OCI-LY7 (cell line): Measurements from ENCODE around the gene ATP8B1. TPM values are rescaled to one million over a fixed set of nuclear protein-coding genes. Genes with fewer than 3 reads are reported as not detected.

Source experiments
- BruUV-seq: library from RNA; stranded (reverse); fragments of 400-500 nt; replicated peaks from 2 replicates; lab custom pipeline; 2021; lab: Mats Ljungman, UMichigan
- CTCF ChIA-PET: fragments of 300-600 bp; sonication (Branson Sonifier 250); formaldehyde crosslinking; loops from one replicate; lab custom pipeline; 2022; ENCODE audit warnings: antibody characterized with exemption; ENCODE audit not compliant: unreplicated experiment; lab: Charles Lee
- POLR2A ChIA-PET: fragments of 300-600 bp; sonication (Branson Sonifier 250); formaldehyde crosslinking; loops from one replicate; lab custom pipeline; 2022; ENCODE audit warnings: antibody characterized with exemption; lab: Charles Lee
- DNase-seq: peaks from one replicate; pipeline ENCODE4 v3.0.0-alpha.2; 2015; ENCODE audit warnings: low spot score
- H2AFZ ChIP-seq: fragments of 200-600 bp; sonication (generic), shearing (Covaris generic); 2 replicates; pipeline ENCODE4 v1.6.1; 2014; ENCODE audit warnings: mild to moderate bottlenecking, antibody characterized with exemption, low read length, moderate library complexity
- H3K27ac ChIP-seq: fragments of 200-600 bp; sonication (generic); 2 replicates; pipeline ENCODE4 v1.5.1; 2014; ENCODE audit warnings: mixed run types, low read depth, mild to moderate bottlenecking, moderate library complexity, low read length, inconsistent platforms; ENCODE audit not compliant: poor library complexity, severe bottlenecking
- H3K36me3 ChIP-seq: fragments of 200-600 bp; sonication (generic); 2 replicates; pipeline ENCODE4 v1.6.1; 2014; ENCODE audit warnings: mild to moderate bottlenecking, antibody characterized with exemption, low read length, moderate library complexity, mixed read lengths; ENCODE audit not compliant: insufficient read depth
- H3K4me1 ChIP-seq: fragments of 200-600 bp; sonication (generic); 2 replicates; pipeline ENCODE4 v1.5.1; 2014; ENCODE audit warnings: mild to moderate bottlenecking, low read length; ENCODE audit not compliant: insufficient read depth, poor library complexity, severe bottlenecking
- H3K4me2 ChIP-seq: fragments of 200-600 bp; sonication (generic); 2 replicates; pipeline ENCODE4 v1.6.1; 2014; ENCODE audit warnings: mild to moderate bottlenecking, low read length
- H3K4me3 ChIP-seq: fragments of 200-600 bp; sonication (generic); 2 replicates; pipeline ENCODE4 v1.5.1; 2014; ENCODE audit warnings: mild to moderate bottlenecking, low read depth, low read length; ENCODE audit not compliant: poor library complexity, severe bottlenecking
- H3K79me2 ChIP-seq: fragments of 200-600 bp; sonication (generic); 2 replicates; pipeline ENCODE4 v1.6.1; 2016; ENCODE audit warnings: low read depth, mild to moderate bottlenecking, low read length, moderate library complexity, mixed read lengths; ENCODE audit not compliant: insufficient read depth
- H3K9me2 ChIP-seq: fragments of 200-600 bp; sonication (generic); 2 replicates; pipeline ENCODE4 v1.6.1; 2016; ENCODE audit warnings: mild to moderate bottlenecking, low read length, mixed read lengths; ENCODE audit not compliant: insufficient read depth
- H3K9me3 ChIP-seq: fragments of 200-600 bp; sonication (generic); 2 replicates; pipeline ENCODE4 v1.6.1; 2014; ENCODE audit warnings: mild to moderate bottlenecking, mixed run types, low read length, mixed read lengths
- H4K20me1 ChIP-seq: fragments of 200-600 bp; sonication (generic); 2 replicates; pipeline ENCODE4 v1.6.1; 2014; ENCODE audit warnings: mild to moderate bottlenecking, antibody characterized with exemption, low read length, moderate library complexity, mixed read lengths; ENCODE audit not compliant: insufficient read depth
- CTCF ChIP-seq: fragments of 200-600 bp; sonication (generic); conservative IDR thresholded peaks from 2 replicates; pipeline ENCODE4 v1.5.1; 2014; ENCODE audit warnings: mild to moderate bottlenecking, antibody characterized with exemption, low read length, moderate library complexity, mixed read lengths
- EZH2phosphoT487 ChIP-seq: fragments of 200-600 bp; sonication (generic); IDR thresholded peaks from 2 replicates; pipeline ENCODE4 v1.6.1; 2018; ENCODE audit warnings: low read depth, borderline replicate concordance, mild to moderate bottlenecking, mixed run types, antibody characterized with exemption, low read length, moderate library complexity, mixed read lengths
- intact Hi-C: fragments of 100-400 bp; cut with micrococcal nuclease; formaldehyde crosslinking; loops from one replicate; pipeline ENCODE4 v1.10.0; 2022; ENCODE audit not compliant: unreplicated experiment
- total RNA-seq, 2 experiments: library from RNA; depleted of rRNA in 1 of 2; stranded (reverse); fragments of >200 nt in 1 of 2; shearing (Covaris generic) in 1 of 2; gene quantifications; 2 replicates each; pipeline ENCODE4 v1.2.3, GENCODE V29; 2014 to 2022

The ATP8B1 gene
- total RNA-seq, 2 experiments from 2014 or later = not detected

GRCh38 chr18:57805117-57805516 is 2.0 kb upstream of the ATP8B1 start:
- Histone ChIP-seq H3K4me1 (no peaks in the 10 kb centered on the region), H3K9me3 (no peaks in the 10 kb centered on the region), H3K27ac (no peak overlapping the region), H3K4me3 (no peak overlapping the region), H2AFZ (no peak overlapping the region), H3K79me2 (no peaks in the 10 kb centered on the region), H3K4me2 (no peak overlapping the region), H3K36me3 (no peaks in the 10 kb centered on the region), H4K20me1 (no peaks in the 10 kb centered on the region), H3K9me2 (no peaks in the 10 kb centered on the region)
- POLR2A ChIA-PET = no interaction called here
- BruUV-seq = no TSS peak
- DNase-seq = no peak
- intact Hi-C loops = no loop called here
- CTCF ChIA-PET = no interaction called here
- TF ChIP-seq CTCF (no peak), EZH2phosphoT487 (no peak)

GRCh38 chr18:57804557-57804956 is 1.4 kb upstream of the ATP8B1 start:
- H2AFZ ChIP-seq = no peak overlapping the region
- no peak for DNase-seq
- H3K4me1 ChIP-seq = no peaks in the 10 kb centered on the region
- ChIA-PET CTCF (no interaction called here), POLR2A (no interaction called here)
- H3K27ac ChIP-seq = no peak overlapping the region
- H4K20me1 ChIP-seq = no peaks in the 10 kb centered on the region
- TF ChIP-seq CTCF (no peak), EZH2phosphoT487 (no peak)
- no peaks in the 10 kb centered on the region for H3K79me2 ChIP-seq
- H3K36me3 ChIP-seq = no peaks in the 10 kb centered on the region
- no peaks in the 10 kb centered on the region for H3K9me2 ChIP-seq
- no peaks in the 10 kb centered on the region for H3K9me3 ChIP-seq
- intact Hi-C loops = no loop called here
- no peak overlapping the region for H3K4me3 ChIP-seq
- BruUV-seq = no TSS peak
- no peak overlapping the region for H3K4me2 ChIP-seq

- Histone ChIP-seq H4K20me1 (no peaks in the 10 kb centered on the region), H3K27ac (no peak overlapping the region), H3K4me1 (no peaks in the 10 kb centered on the region), H3K4me3 (no peak overlapping the region), H3K36me3 (no peaks in the 10 kb centered on the region), H3K9me2 (no peaks in the 10 kb centered on the region), H3K4me2 (no peak overlapping the region), H3K9me3 (no peaks in the 10 kb centered on the region), H2AFZ (no peak overlapping the region), H3K79me2 (no peaks in the 10 kb centered on the region)
- DNase-seq = no peak
- intact Hi-C loops = no loop called here
- ChIA-PET POLR2A (no interaction called here), CTCF (no interaction called here)
- no TSS peak for BruUV-seq
- no peak for TF ChIP-seq EZH2phosphoT487
- TF ChIP-seq CTCF = no peak
These were observed 657 bp downstream of the ATP8B1 start for GRCh38 chr18:57802213-57803102.
